ENCODE data around the gene SPOCK1. TPM values are rescaled to one million over a fixed set of nuclear protein-coding genes. Genes with fewer than 3 reads are reported as not detected.

SPOCK1 gene
- total RNA-seq, 1 donor from 2014 or later = 8.4 TPM

DNA sequence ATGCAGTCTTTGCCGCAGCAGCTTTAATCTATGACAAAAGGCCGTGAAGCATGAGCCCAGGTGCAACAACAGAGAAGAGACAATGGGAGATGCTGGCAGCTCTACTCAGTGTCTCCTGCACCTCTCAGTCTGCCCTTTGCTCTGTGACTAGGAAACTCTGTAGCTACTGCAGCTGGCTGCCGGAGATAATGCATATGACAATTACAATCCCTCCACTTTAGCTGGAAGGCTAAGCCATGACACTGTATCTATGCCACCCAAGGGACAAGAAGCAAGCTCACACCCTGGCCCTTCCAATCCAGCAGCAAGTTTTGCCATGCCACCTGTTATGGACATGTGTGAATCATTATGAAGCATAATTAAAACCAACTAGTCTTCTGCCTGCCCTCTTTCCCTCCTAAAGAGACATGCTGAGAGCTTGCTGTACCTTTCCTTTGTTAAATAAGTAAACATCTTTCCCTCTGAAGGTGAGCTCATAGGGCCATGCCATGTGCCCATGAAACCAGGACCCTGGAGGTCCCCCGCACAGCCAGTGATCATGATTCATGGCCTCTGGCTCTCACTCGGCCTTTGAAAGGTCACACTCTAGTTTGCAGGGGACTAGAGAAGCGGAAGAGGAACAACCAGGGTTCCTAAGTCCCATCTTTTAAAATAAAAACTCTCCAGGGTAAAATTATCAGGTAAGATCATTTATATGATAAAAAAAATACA, 219.4 kb downstream of the SPOCK1 start:
- H3K4me3 ChIP-seq = no peak overlapping the region
- H3K36me3 ChIP-seq = no peaks in the 10 kb centered on the region
- DNase-seq (no peak), ATAC-seq (no peak)
- peaks cover 3% of the 10 kb centered on the region for H3K27me3 ChIP-seq (ENCODE audit: low read depth)
- no peak for TF ChIP-seq CTCF (IDR thresholded peaks at IDR 0.05)
- no peaks in the 10 kb centered on the region for H3K9me3 ChIP-seq
- intact Hi-C loops (cut with DNase I) = no loop called here
- H3K4me1 ChIP-seq = no peaks in the 10 kb centered on the region
- no peak overlapping the region for H3K27ac ChIP-seq

GRCh38 chr5:137278476-137278875, 220.7 kb downstream of the SPOCK1 start:
- intact Hi-C loops (cut with DNase I) = no loop called here
- ATAC-seq = no peak
- no peak for DNase-seq

DNA sequence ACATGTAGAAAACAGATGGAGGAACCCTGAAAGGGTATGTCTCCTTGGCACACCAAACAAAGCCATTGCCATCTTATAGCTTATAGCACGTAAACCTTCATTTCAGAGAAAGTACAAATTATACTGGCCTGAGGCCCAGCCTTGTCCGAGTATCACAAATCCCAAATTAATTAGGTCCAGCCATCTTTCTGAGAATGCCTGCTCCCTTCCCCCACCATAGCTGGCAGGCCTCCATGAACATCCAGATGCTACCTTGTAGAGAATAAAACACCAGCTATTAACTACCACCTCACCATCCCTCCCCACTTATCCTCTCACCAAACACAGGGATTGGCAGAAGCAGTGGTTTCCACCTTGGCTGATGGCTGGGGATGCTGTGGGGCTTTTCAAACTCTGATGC, 224.0 kb downstream of the SPOCK1 start:
- no peak overlapping the region for H3K27ac ChIP-seq
- no peaks in the 10 kb centered on the region for H3K4me1 ChIP-seq
- no peak for DNase-seq
- intact Hi-C loops (cut with DNase I) = no loop called here
- no peak for ATAC-seq
- TF ChIP-seq CTCF (IDR thresholded peaks at IDR 0.05) = no peak
- no peaks in the 10 kb centered on the region for H3K27me3 ChIP-seq (ENCODE audit: low read depth)
- H3K4me3 ChIP-seq = no peak overlapping the region
- no peaks in the 10 kb centered on the region for H3K36me3 ChIP-seq
- H3K9me3 ChIP-seq = no peaks in the 10 kb centered on the region

More at GRCh38 chr5:137278476-137278875, 220.7 kb downstream of the SPOCK1 start:
- Histone ChIP-seq H3K4me1 (no peaks in the 10 kb centered on the region), H3K27ac (no peak overlapping the region), H3K36me3 (no peaks in the 10 kb centered on the region), H3K9me3 (no peaks in the 10 kb centered on the region), H3K4me3 (no peak overlapping the region), H3K27me3 (ENCODE audit: low read depth) (no peaks in the 10 kb centered on the region)
- TF ChIP-seq CTCF (IDR thresholded peaks at IDR 0.05) = no peak

DNA sequence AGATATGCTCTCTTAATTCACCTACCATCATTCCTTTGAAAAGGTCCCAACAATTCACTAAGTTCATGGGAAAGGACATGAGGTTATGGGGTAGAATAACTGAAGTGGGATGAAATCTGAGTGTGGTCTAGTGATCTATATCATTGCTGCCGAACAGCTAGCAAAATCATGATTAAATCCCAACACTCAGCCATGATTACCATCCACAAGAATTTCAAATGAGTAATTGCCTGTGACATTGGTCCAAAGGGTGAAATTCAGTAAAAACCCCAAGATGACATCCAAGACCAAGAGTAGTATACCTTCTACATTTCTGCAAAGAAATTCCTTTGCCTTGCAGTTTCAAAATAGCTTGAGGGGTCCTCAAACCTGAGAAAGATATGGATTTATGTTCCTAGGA, 225.6 kb downstream of the SPOCK1 start:
- Histone ChIP-seq H3K4me3 (no peak overlapping the region), H3K27me3 (ENCODE audit: low read depth) (no peaks in the 10 kb centered on the region), H3K36me3 (no peaks in the 10 kb centered on the region), H3K4me1 (no peaks in the 10 kb centered on the region), H3K9me3 (no peaks in the 10 kb centered on the region), H3K27ac (no peak overlapping the region)
- no peak for TF ChIP-seq CTCF (IDR thresholded peaks at IDR 0.05)
- no peak for DNase-seq
- no peak for ATAC-seq
- intact Hi-C loops (cut with DNase I) = no loop called here

DNA sequence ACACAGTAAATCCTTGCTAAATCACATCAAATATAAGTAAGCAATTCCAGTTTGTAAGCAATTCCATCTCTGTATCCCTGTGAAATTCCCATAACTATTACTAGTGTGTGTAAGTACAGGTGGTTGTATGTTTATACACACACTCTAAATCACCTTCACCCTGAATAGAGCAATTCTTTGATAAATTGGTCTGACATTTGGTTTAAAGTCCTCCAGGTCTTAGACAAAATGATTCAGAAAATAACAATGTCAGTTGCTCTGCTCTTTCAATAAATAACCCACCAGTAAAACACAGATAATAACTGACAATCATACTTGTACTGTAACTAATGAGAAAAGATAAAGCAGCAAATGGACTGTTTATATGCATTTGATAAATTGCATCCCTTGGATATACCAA, 226.3 kb downstream of the SPOCK1 start:
- no peak overlapping the region for H3K27ac ChIP-seq
- H3K4me3 ChIP-seq = no peak overlapping the region
- H3K9me3 ChIP-seq = no peaks in the 10 kb centered on the region
- DNase-seq = no peak
- H3K4me1 ChIP-seq = no peaks in the 10 kb centered on the region
- intact Hi-C loops (cut with DNase I) = no loop called here
- no peak for ATAC-seq
- no peaks in the 10 kb centered on the region for H3K27me3 ChIP-seq (ENCODE audit: low read depth)
- no peaks in the 10 kb centered on the region for H3K36me3 ChIP-seq
- no peak for TF ChIP-seq CTCF (IDR thresholded peaks at IDR 0.05)

Measured in lower lobe of right lung (tissue), 2 donors.